ENCODE data around the gene CUEDC2. TPM values are rescaled to one million over a fixed set of nuclear protein-coding genes. Genes with fewer than 3 reads are reported as not detected.

CUEDC2 gene
- total RNA-seq, 1 donor, result 51.0 TPM

GRCh38 chr10:102453502-102453901 lies 21.1 kb upstream of the CUEDC2 start:
- no peak for TF ChIP-seq CTCF (IDR thresholded peaks at IDR 0.05; ENCODE audit: insufficient read depth, low read depth, low read length)

DNA sequence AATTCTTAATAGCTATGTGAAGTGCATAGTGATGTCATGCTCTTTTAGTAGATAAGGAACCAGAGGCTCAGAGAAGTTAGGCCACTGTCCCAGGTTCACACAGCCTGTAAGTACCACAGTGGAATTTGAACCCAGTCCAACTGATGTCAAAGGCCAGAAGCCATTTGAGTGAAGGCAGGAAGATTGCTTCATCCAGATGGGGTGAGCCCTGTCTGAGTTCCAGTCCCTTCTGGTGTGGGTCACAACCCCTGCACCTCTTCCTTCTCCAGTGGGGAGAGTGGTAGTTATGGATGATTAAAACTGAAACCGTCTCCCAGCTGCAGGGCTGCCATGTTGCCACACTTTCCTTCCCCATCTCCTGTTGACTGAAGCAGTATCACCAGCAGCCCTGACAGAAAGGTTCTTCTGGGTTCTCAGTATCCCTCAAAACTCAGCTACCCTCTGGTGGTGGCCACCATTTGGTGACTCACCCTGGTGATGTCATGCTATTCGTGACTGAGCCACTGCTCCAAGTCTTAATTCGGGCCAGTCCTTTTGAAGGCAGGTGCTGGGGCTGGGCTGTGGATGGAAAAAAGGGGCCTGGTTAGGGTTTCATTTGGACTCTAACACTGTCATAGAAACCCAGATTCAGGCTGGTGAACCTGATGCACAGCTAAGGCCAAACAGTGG lies 20.4 kb upstream of the CUEDC2 start:
- TF ChIP-seq CTCF (IDR thresholded peaks at IDR 0.05; ENCODE audit: insufficient read depth, low read depth, low read length), result no peak
- no peak overlapping the region for H3K4me3 ChIP-seq (ENCODE audit: low read depth, low read length)
- DNase-seq (ENCODE audit: low read depth), result peak; percentile 63

More at GRCh38 chr10:102453502-102453901, 21.1 kb upstream of the CUEDC2 start:
- no peak overlapping the region for H3K4me3 ChIP-seq (ENCODE audit: low read depth, low read length)
- DNase-seq (ENCODE audit: low read depth), result peak; percentile 59

GRCh38 chr10:102451105-102451969 lies 19.0 kb upstream of the CUEDC2 start, which contains the start of gene C10orf95:
C10orf95 (minus strand) TSS chr10:102451543; CDS start chr10:102451093, 450 bp downstream.
- no peak for TF ChIP-seq CTCF (IDR thresholded peaks at IDR 0.05; ENCODE audit: insufficient read depth, low read depth, low read length)
- no peak for DNase-seq (ENCODE audit: low read depth)
- peak within 1 kb of the TSS; percentile 73 for H3K4me3 ChIP-seq (ENCODE audit: low read depth, low read length)

- TF ChIP-seq CTCF (IDR thresholded peaks at IDR 0.05; ENCODE audit: insufficient read depth, low read depth, low read length), result no peak
- H3K4me3 ChIP-seq (ENCODE audit: low read depth, low read length), result peak overlapping the region; percentile 73
- DNase-seq (ENCODE audit: low read depth), result peak; percentile 61
Observed at GRCh38 chr10:102450374-102451104, 18.2 kb upstream of the CUEDC2 start.

- H3K4me3 ChIP-seq (ENCODE audit: low read depth, low read length), result peak overlapping the region; percentile 73
- no peak for TF ChIP-seq CTCF (IDR thresholded peaks at IDR 0.05; ENCODE audit: insufficient read depth, low read depth, low read length)
- no peak for DNase-seq (ENCODE audit: low read depth)
Observed at GRCh38 chr10:102450124-102450373, 17.7 kb upstream of the CUEDC2 start.

DNA sequence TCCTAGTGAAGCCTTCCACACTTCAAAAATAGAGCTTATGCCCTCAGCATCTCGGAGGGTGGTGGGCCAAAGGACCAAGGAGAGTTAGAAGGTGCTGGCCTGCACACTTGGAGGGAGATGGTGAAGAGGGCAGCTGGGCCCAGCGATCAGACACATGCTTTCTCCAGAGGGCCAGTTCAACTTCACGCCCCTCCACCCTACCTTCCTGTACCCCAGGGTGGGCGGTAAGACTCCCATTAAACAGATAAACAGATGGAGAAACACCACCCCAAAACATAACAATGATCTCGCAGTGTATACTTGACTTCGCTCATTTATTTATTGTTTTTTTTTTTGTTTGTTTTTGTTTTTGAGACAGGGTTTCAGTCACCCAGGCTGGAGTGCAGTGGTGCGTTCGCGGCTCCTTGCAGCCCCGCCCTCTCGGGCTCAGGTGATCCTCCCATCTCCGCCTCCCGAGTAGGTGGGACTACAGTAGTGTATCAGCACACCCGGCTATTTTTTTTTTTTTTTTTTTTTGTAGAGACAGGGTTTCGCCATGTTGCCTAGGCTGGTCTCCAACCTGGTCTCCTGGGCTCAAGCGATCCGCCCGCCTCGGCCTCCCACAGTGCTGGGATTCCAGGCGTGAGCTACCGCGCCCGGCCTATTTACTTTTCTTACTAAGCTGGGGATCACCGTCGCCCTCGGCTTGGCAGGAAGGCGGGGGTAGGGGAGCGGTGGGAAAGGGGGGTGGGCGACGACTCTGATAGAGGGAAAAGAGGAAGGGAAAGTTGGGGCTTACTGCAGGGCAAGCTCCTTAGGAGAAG lies 17.1 kb upstream of the CUEDC2 start:
- DNase-seq (ENCODE audit: low read depth), result peak; percentile 45
- TF ChIP-seq CTCF (IDR thresholded peaks at IDR 0.05; ENCODE audit: insufficient read depth, low read depth, low read length), result no peak
- H3K4me3 ChIP-seq (ENCODE audit: low read depth, low read length), result peak overlapping the region; percentile 73
